A549 (cell line): ENCODE data around the gene ADAMTS2. TPM values are rescaled to one million over a fixed set of nuclear protein-coding genes. Genes with fewer than 3 reads are reported as not detected.

Experiments
- ATAC-seq, 2 experiments: fragments of 200-7000 bp in 1 of 2; fragments of >200 bp in 1 of 2; cut with Nextera tagmentation in 1 of 2; cut with Tn5 transposase in 1 of 2; 3 replicates each; pipeline versions ENCODE4 v1.8.0 to v1.9.1; 2018 to 2020; ENCODE audit warnings: mild to moderate bottlenecking in 1 of 2, moderate library complexity in 1 of 2
- CTCF ChIA-PET: fragments of 300-600 bp; sonication (Branson Sonifier 250); formaldehyde crosslinking; extraction: SDS; loops from one replicate; lab custom pipeline; 2021; ENCODE audit warnings: antibody characterized with exemption, inconsistent platforms; lab: Yijun Ruan, JAX
- POLR2A ChIA-PET: fragments of 350-600 bp; formaldehyde crosslinking; extraction: SDS; loops from one replicate; lab custom pipeline; 2021; ENCODE audit warnings: antibody characterized with exemption, inconsistent platforms; lab: Yijun Ruan, JAX
- DNase-seq, 2 experiments: peaks; one replicate each; pipeline versions ENCODE4 v3.0.0 to v3.0.0-alpha.2; 2011 to 2016; ENCODE audit warnings: low read depth in 1 of 2, low spot score in 1 of 2
- FAIRE-seq: peaks from 2 replicates; lab custom pipeline; 2011; peaks lifted over from hg19 to GRCh38; lab: Jason Lieb, UNC
- H3K27ac ChIP-seq, 2 experiments: fragments of >200 bp; sonication (Bioruptor Twin); formaldehyde crosslinking; 3 replicates each; pipeline ENCODE4 v1.5.1; 2016 to 2017
- H3K4me1 ChIP-seq: fragments of >200 bp; sonication (Bioruptor Twin); formaldehyde crosslinking; 3 replicates; pipeline ENCODE4 v1.6.1; 2016
- H3K4me2 ChIP-seq: fragments of >200 bp; sonication (Bioruptor Twin); formaldehyde crosslinking; 3 replicates; pipeline ENCODE4 v1.6.1; 2016
- H3K4me3 ChIP-seq: fragments of >200 bp; sonication (Bioruptor Twin); formaldehyde crosslinking; 3 replicates; pipeline ENCODE4 v1.5.1; 2016
- H3K9me3 ChIP-seq: fragments of >200 bp; sonication (Bioruptor Twin); formaldehyde crosslinking; 3 replicates; pipeline ENCODE4 v1.6.1; 2016
- ATOH8 ChIP-seq: fragments of 250-450 bp; sonication (Bioruptor Pico); IDR thresholded peaks from 2 replicates; pipeline ENCODE4 v1.5.0; 2020; ENCODE audit warnings: low read depth, mild to moderate bottlenecking, moderate library complexity
- BHLHE40 ChIP-seq: IDR thresholded peaks from 2 replicates; pipeline ENCODE4 v1.6.1; 2012; ENCODE audit warnings: low read depth, low read length, inconsistent platforms
- CHD2 ChIP-seq: fragments of 150-350 bp; IDR thresholded peaks from 2 replicates; pipeline ENCODE4 v1.6.1; 2014; ENCODE audit warnings: low read length; ENCODE audit not compliant: partially characterized antibody
- FOSB ChIP-seq: fragments of 250-450 bp; sonication (Bioruptor Pico); IDR thresholded peaks from 2 replicates; pipeline ENCODE4 v1.5.0; 2020; ENCODE audit warnings: mild to moderate bottlenecking, moderate library complexity
- GATA3 ChIP-seq: IDR thresholded peaks from 2 replicates; pipeline ENCODE4 v1.6.1; 2012; ENCODE audit warnings: borderline replicate concordance
- HEYL ChIP-seq: fragments of 250-450 bp; sonication (Bioruptor Pico); IDR thresholded peaks from 2 replicates; pipeline ENCODE4 v1.8.0; 2021; ENCODE audit warnings: mild to moderate bottlenecking, moderate library complexity
- HOXB13 ChIP-seq: fragments of 250-450 bp; sonication (Bioruptor Pico); IDR thresholded peaks from 2 replicates; pipeline ENCODE4 v1.5.0; 2020; ENCODE audit warnings: low read depth, mild to moderate bottlenecking, moderate library complexity
- HOXB5 ChIP-seq: fragments of 250-450 bp; sonication (Bioruptor Pico); IDR thresholded peaks from 2 replicates; pipeline ENCODE4 v1.5.0; 2020; ENCODE audit warnings: mild to moderate bottlenecking, moderate library complexity
- MAFK ChIP-seq: fragments of 450-650 bp; IDR thresholded peaks from 2 replicates; pipeline ENCODE4 v1.6.1; 2014; ENCODE audit not compliant: partially characterized antibody
- NR3C1 ChIP-seq: fragments of >200 bp; sonication (Bioruptor Twin); formaldehyde crosslinking; IDR thresholded peaks from 3 replicates; pipeline ENCODE4 v1.6.1; 2017
- PHF8 ChIP-seq: fragments of 200-600 bp; sonication (generic); IDR thresholded peaks from 2 replicates; pipeline ENCODE4 v1.6.1; 2016; ENCODE audit warnings: low read depth, mild to moderate bottlenecking, antibody characterized with exemption, moderate library complexity, borderline replicate concordance
- POLR2A ChIP-seq: IDR thresholded peaks from 2 replicates; pipeline ENCODE4 v1.6.1; 2012; ENCODE audit warnings: mild to moderate bottlenecking, low read length
- RAD21 ChIP-seq, 2 experiments: fragments of >200 bp in 1 of 2; sonication (Bioruptor Twin) in 1 of 2; formaldehyde crosslinking in 1 of 2; IDR thresholded peaks in 1 of 2; conservative IDR thresholded peaks in 1 of 2; 2 replicates in 1 of 2; 3 replicates in 1 of 2; pipeline ENCODE4 v1.6.1; 2012 to 2018; ENCODE audit warnings: inconsistent platforms in 1 of 2
- RCOR1 ChIP-seq: fragments of 150-350 bp; IDR thresholded peaks from 2 replicates; pipeline ENCODE4 v1.6.1; 2014; ENCODE audit warnings: antibody characterized with exemption, low read length, low read depth
- RNF2 ChIP-seq: fragments of 200-600 bp; sonication (generic); IDR thresholded peaks from 2 replicates; pipeline ENCODE4 v1.6.1; 2016; ENCODE audit warnings: low read depth, mild to moderate bottlenecking, antibody characterized with exemption, moderate library complexity, borderline replicate concordance
- ZFP36 ChIP-seq: fragments of 450-650 bp; IDR thresholded peaks from 2 replicates; pipeline ENCODE4 v1.6.1; 2014; ENCODE audit warnings: borderline replicate concordance; ENCODE audit not compliant: partially characterized antibody
- ZSCAN20 ChIP-seq: fragments of 250-450 bp; sonication (Bioruptor Pico); IDR thresholded peaks from 2 replicates; pipeline ENCODE4 v1.8.0; 2022; ENCODE audit warnings: mild to moderate bottlenecking, moderate library complexity
- WGBS: methylation state at CpG from one replicate; pipeline ENCODE4 v1.1.6; 2017; ENCODE audit errors: missing lambda C conversion rate; 5-methylcytosine and 5-hydroxymethylcytosine counted together
- polyA plus RNA-seq, 4 experiments: library from polyadenylated mRNA; depleted of rRNA in 3 of 4; stranded (reverse); fragments of >200 nt; fragmentation: RNase III in 1 of 4; extraction: RNeasy Plus Mini Kit Qiagen cat#74134 plus additional on column Dnase treatment in 1 of 4; gene quantifications; 2 replicates in 3 of 4; 3 replicates in 1 of 4; pipeline ENCODE4 v1.2.3, GENCODE V29; 2011 to 2017
- TF ChIP-seq, protein P1 (sequence below): fragments of >200 bp; sonication (Bioruptor Twin); formaldehyde crosslinking; IDR thresholded peaks from 3 replicates; pipeline ENCODE4 v1.5.1; 2016
- TF ChIP-seq, protein P2 (sequence below): fragments of 200-600 bp; sonication (generic); IDR thresholded peaks from 2 replicates; pipeline ENCODE4 v1.6.1; 2016; ENCODE audit warnings: antibody characterized with exemption, mild to moderate bottlenecking, moderate library complexity
- TF ChIP-seq, protein P3 (sequence below): IDR thresholded peaks from 2 replicates; pipeline ENCODE4 v1.6.1; 2012

Gene ADAMTS2
- polyA plus RNA-seq, 2 of the 4 experiments (the other 2 are of a cell fraction): not detected

- 48% methylated on average over 7 of the region's 20 CpGs for WGBS
- ChIA-PET CTCF (no interaction called here), POLR2A (no interaction called here)
- Histone ChIP-seq H3K4me2 (no peak overlapping the region), H3K27ac (no peak overlapping the region), H3K4me1 (no peaks in the 10 kb centered on the region), H3K9me3 (peaks cover 11% of the 10 kb centered on the region), H3K4me3 (no peak overlapping the region)
- no peak for ATAC-seq
- DNase-seq: no peak
- TF ChIP-seq PHF8 (no peak), RAD21 (conservative IDR thresholded peaks at IDR 0.05 in 1 of 2, IDR thresholded peaks at IDR 0.05 in 1 of 2) (no peak), BHLHE40 (no peak), HOXB13 (no peak), NR3C1 (no peak), GATA3 (no peak), MAFK (no peak), RCOR1 (no peak), HOXB5 (CRISPR knock-in tag) (no peak), HEYL (CRISPR knock-in tag) (no peak), RNF2 (no peak), ZSCAN20 (CRISPR knock-in tag) (no peak), ATOH8 (CRISPR knock-in tag) (no peak), ZFP36 (no peak), CHD2 (no peak), POLR2A (no peak), FOSB (no peak)
- TF ChIP-seq, protein P1, sequence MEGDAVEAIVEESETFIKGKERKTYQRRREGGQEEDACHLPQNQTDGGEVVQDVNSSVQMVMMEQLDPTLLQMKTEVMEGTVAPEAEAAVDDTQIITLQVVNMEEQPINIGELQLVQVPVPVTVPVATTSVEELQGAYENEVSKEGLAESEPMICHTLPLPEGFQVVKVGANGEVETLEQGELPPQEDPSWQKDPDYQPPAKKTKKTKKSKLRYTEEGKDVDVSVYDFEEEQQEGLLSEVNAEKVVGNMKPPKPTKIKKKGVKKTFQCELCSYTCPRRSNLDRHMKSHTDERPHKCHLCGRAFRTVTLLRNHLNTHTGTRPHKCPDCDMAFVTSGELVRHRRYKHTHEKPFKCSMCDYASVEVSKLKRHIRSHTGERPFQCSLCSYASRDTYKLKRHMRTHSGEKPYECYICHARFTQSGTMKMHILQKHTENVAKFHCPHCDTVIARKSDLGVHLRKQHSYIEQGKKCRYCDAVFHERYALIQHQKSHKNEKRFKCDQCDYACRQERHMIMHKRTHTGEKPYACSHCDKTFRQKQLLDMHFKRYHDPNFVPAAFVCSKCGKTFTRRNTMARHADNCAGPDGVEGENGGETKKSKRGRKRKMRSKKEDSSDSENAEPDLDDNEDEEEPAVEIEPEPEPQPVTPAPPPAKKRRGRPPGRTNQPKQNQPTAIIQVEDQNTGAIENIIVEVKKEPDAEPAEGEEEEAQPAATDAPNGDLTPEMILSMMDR: no peak
- TF ChIP-seq, protein P2, sequence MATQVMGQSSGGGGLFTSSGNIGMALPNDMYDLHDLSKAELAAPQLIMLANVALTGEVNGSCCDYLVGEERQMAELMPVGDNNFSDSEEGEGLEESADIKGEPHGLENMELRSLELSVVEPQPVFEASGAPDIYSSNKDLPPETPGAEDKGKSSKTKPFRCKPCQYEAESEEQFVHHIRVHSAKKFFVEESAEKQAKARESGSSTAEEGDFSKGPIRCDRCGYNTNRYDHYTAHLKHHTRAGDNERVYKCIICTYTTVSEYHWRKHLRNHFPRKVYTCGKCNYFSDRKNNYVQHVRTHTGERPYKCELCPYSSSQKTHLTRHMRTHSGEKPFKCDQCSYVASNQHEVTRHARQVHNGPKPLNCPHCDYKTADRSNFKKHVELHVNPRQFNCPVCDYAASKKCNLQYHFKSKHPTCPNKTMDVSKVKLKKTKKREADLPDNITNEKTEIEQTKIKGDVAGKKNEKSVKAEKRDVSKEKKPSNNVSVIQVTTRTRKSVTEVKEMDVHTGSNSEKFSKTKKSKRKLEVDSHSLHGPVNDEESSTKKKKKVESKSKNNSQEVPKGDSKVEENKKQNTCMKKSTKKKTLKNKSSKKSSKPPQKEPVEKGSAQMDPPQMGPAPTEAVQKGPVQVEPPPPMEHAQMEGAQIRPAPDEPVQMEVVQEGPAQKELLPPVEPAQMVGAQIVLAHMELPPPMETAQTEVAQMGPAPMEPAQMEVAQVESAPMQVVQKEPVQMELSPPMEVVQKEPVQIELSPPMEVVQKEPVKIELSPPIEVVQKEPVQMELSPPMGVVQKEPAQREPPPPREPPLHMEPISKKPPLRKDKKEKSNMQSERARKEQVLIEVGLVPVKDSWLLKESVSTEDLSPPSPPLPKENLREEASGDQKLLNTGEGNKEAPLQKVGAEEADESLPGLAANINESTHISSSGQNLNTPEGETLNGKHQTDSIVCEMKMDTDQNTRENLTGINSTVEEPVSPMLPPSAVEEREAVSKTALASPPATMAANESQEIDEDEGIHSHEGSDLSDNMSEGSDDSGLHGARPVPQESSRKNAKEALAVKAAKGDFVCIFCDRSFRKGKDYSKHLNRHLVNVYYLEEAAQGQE: no peak
- TF ChIP-seq, protein P3, sequence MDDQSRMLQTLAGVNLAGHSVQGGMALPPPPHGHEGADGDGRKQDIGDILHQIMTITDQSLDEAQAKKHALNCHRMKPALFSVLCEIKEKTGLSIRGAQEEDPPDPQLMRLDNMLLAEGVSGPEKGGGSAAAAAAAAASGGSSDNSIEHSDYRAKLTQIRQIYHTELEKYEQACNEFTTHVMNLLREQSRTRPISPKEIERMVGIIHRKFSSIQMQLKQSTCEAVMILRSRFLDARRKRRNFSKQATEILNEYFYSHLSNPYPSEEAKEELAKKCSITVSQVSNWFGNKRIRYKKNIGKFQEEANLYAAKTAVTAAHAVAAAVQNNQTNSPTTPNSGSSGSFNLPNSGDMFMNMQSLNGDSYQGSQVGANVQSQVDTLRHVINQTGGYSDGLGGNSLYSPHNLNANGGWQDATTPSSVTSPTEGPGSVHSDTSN: no peak
- no peak for FAIRE-seq
Measured at GRCh38 chr5:179229331-179229831, 115.9 kb downstream of the ADAMTS2 start.
